ENCODE measurements around the gene CHPT1. TPM values are rescaled to one million over a fixed set of nuclear protein-coding genes. Genes with fewer than 3 reads are reported as not detected.
A peak's percentile ranks its signal among the peaks of the same experiment; 100 is the strongest.

The CHPT1 gene
- total and polyA plus RNA-seq, 2 donors (not counting 3 experiments of a cell fraction or from before 2014, with no cell fraction given): 12.1 to 19.3 TPM

DNA sequence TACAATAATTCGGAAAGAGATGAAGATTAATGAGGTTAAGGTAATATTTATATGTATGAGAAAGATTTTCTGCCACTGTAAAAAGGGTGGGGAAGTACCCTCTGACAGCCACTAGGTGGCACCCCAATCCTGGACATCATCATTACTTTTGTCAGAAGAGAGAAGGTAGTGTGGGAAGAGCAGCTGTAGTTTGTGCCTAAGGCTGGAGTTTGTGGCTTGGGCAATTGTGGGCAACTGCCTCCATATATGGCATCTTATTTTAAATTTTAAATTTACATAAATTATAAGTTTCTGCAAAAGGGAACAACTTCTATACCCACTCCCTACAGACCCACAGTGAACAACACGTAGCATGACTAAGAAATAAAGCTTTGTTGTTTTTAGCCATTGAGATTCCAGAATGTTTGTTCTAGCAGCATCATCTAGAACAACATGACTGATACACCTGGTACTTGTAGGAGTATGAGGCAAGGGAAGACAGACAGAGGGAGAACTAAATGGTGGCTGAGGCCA, 76.3 kb downstream of the CHPT1 start:
- CTCF ChIA-PET: interaction anchor here (0.6 to 3.1 kb wide), 41 partner anchors 8 to 1774 kb away, joined by 3 to 149 read pairs (median 4); partner anchors contain the start of genes GNPTAB and WASHC3
- no TSS peak for BruUV-seq (replicated peaks)
- TF ChIP-seq JUN (IDR thresholded peaks at IDR 0.05; ENCODE audit: borderline replicate concordance, insufficient read depth, insufficient read length, low read depth) (no peak), POLR2A (IDR thresholded peaks at IDR 0.05; ENCODE audit: low read depth, low read length) (no peak)
- TF ChIP-seq, protein P1, sequence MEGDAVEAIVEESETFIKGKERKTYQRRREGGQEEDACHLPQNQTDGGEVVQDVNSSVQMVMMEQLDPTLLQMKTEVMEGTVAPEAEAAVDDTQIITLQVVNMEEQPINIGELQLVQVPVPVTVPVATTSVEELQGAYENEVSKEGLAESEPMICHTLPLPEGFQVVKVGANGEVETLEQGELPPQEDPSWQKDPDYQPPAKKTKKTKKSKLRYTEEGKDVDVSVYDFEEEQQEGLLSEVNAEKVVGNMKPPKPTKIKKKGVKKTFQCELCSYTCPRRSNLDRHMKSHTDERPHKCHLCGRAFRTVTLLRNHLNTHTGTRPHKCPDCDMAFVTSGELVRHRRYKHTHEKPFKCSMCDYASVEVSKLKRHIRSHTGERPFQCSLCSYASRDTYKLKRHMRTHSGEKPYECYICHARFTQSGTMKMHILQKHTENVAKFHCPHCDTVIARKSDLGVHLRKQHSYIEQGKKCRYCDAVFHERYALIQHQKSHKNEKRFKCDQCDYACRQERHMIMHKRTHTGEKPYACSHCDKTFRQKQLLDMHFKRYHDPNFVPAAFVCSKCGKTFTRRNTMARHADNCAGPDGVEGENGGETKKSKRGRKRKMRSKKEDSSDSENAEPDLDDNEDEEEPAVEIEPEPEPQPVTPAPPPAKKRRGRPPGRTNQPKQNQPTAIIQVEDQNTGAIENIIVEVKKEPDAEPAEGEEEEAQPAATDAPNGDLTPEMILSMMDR (IDR thresholded peaks at IDR 0.05; ENCODE audit: extremely low read depth in 1 of 2, insufficient read depth in 1 of 2, low read depth in 1 of 2, low read length in 2 of 2): peak; percentile 73 to 84
- H3K79me2 ChIP-seq (ENCODE audit: control insufficient read depth, insufficient read depth, low read length): no peaks in the 10 kb centered on the region
- intact Hi-C loops (cut with micrococcal nuclease) (loop anchor here (1.0 to 10.0 kb wide), 6 partner anchors 58 to 711 kb away; partner anchors contain the start of genes NUP37 and PARPBP), dilution Hi-C loops (cut with MboI; ENCODE audit: extremely low pct_ligation_motif_present, low sequenced_read_pairs) (no loop called here)
- no peak overlapping the region for H3K4me3 ChIP-seq (replicated peaks in 1 of 3; ENCODE audit: insufficient read depth in 1 of 3, low read depth in 1 of 3, low read length in 3 of 3)
- H3K27ac ChIP-seq (ENCODE audit: insufficient read depth, low read depth, low read length): no peak overlapping the region
- no peak overlapping the region for H3K4me2 ChIP-seq (ENCODE audit: insufficient read depth, low read length)
- peak; percentile 71 for DNase-seq (ENCODE audit: low read depth, low spot score)
- no peaks in the 10 kb centered on the region for H3K36me3 ChIP-seq (ENCODE audit: control insufficient read depth in 2 of 2, extremely low read depth in 1 of 2, insufficient read depth in 2 of 2, low read length in 2 of 2)
- no peak overlapping the region for H2AFZ ChIP-seq (ENCODE audit: low read depth, low read length)
- H3K9me3 ChIP-seq (replicated peaks; ENCODE audit: control insufficient read depth, insufficient read depth, low read length): no peaks in the 10 kb centered on the region
- no peaks in the 10 kb centered on the region for H4K20me1 ChIP-seq (replicated peaks; ENCODE audit: control insufficient read depth, extremely low read depth, insufficient read depth, low read length)
- peak; percentile 78 for FAIRE-seq
- H3K9me1 ChIP-seq (replicated peaks; ENCODE audit: control insufficient read depth, extremely low read depth, insufficient read depth, low read length): no peaks in the 10 kb centered on the region
- no peaks in the 10 kb centered on the region for H3K27me3 ChIP-seq (ENCODE audit: control insufficient read depth in 2 of 2, insufficient read depth in 2 of 2, low read length in 2 of 2)
- POLR2A ChIA-PET: no interaction called here
- H3K9ac ChIP-seq (replicated peaks; ENCODE audit: extremely low read depth, insufficient read depth, low read length): no peak overlapping the region
- H3K4me1 ChIP-seq (ENCODE audit: control insufficient read depth, extremely low read depth, insufficient read depth, low read length): no peaks in the 10 kb centered on the region

DNA sequence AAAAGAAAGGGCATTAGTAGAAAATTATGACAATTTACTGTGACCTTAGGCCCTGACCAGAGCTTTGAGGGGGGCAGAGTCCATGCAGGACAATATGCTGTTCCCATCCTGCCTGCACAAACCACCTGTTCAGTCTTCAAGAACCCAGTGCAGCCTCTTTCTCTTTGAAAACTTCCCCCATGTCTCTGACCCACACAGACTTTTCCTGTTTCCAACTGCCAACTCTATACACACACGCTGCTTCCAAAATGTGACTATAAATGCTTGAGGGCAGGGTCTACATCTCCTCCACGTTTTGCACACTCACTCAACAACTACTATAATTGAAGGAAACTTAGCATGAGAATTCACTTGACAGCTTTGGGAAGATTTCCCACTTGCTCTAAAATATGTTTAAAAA, 78.4 kb downstream of the CHPT1 start:
- POLR2A ChIA-PET: no interaction called here
- no peaks in the 10 kb centered on the region for H3K9me3 ChIP-seq (replicated peaks; ENCODE audit: control insufficient read depth, insufficient read depth, low read length)
- dilution Hi-C loops (cut with MboI; ENCODE audit: extremely low pct_ligation_motif_present, low sequenced_read_pairs): no loop called here

More for the DNA sequence above, 78.4 kb downstream of the CHPT1 start:
- intact Hi-C loops (cut with micrococcal nuclease): loop anchor here (10.0 kb wide), 1 partner anchor 349 kb away; the partner anchor contains the start of genes NUP37 and PARPBP
- H3K4me2 ChIP-seq (ENCODE audit: insufficient read depth, low read length): no peak overlapping the region
- H3K4me1 ChIP-seq (ENCODE audit: control insufficient read depth, extremely low read depth, insufficient read depth, low read length): no peaks in the 10 kb centered on the region
- no peaks in the 10 kb centered on the region for H3K9me1 ChIP-seq (replicated peaks; ENCODE audit: control insufficient read depth, extremely low read depth, insufficient read depth, low read length)
- DNase-seq (ENCODE audit: low read depth, low spot score) (no peak), FAIRE-seq (no peak)
- H3K9ac ChIP-seq (replicated peaks; ENCODE audit: extremely low read depth, insufficient read depth, low read length): no peak overlapping the region
- H3K4me3 ChIP-seq (replicated peaks in 1 of 3; ENCODE audit: insufficient read depth in 1 of 3, low read depth in 1 of 3, low read length in 3 of 3): no peak overlapping the region
- no peak overlapping the region for H2AFZ ChIP-seq (ENCODE audit: low read depth, low read length)
- TF ChIP-seq, protein P1 (IDR thresholded peaks at IDR 0.05; ENCODE audit: extremely low read depth in 1 of 2, insufficient read depth in 1 of 2, low read depth in 1 of 2, low read length in 2 of 2): no peak
- H3K79me2 ChIP-seq (ENCODE audit: control insufficient read depth, insufficient read depth, low read length): no peaks in the 10 kb centered on the region
- H4K20me1 ChIP-seq (replicated peaks; ENCODE audit: control insufficient read depth, extremely low read depth, insufficient read depth, low read length): no peaks in the 10 kb centered on the region
- no peaks in the 10 kb centered on the region for H3K36me3 ChIP-seq (ENCODE audit: control insufficient read depth in 2 of 2, extremely low read depth in 1 of 2, insufficient read depth in 2 of 2, low read length in 2 of 2)
- CTCF ChIA-PET: interaction anchor here (2.6 to 7.4 kb wide), 2 partner anchors 54 to 65 kb away, joined by 13 to 39 read pairs; partner anchors contain the start of gene GNPTAB
- BruUV-seq (replicated peaks): no TSS peak
- H3K27ac ChIP-seq (ENCODE audit: insufficient read depth, low read depth, low read length): no peak overlapping the region
- no peaks in the 10 kb centered on the region for H3K27me3 ChIP-seq (ENCODE audit: control insufficient read depth in 2 of 2, insufficient read depth in 2 of 2, low read length in 2 of 2)

Measured in endothelial cell of umbilical vein (primary cell).